T47D (cell line): Measurements from ENCODE around the gene MYBPC2.

Experiments used
- DNase-seq, 2 experiments: peaks; one replicate each; pipeline versions ENCODE4 v3.0.0 to v3.0.0-alpha.2; 2011 to 2012; ENCODE audit warnings: low read depth in 1 of 2, low spot score in 1 of 2
- JUND ChIP-seq: IDR thresholded peaks from 2 replicates; pipeline ENCODE4 v1.6.1; 2012; ENCODE audit warnings: low read depth
- in situ Hi-C: cut with HindIII; loops from 2 replicates; pipeline ENCODE4 v1.10.0; 2016; ENCODE audit warnings: low sequenced_read_pairs, low pct_unique_long_range_greater_than_20kb

MYBPC2 gene

GRCh38 chr19:50415661-50416033, 17.0 kb upstream of the MYBPC2 start:
- no peak for DNase-seq
- no peak for TF ChIP-seq JUND
- in situ Hi-C loops: no loop called here

GRCh38 chr19:50416034-50416977, 16.4 kb upstream of the MYBPC2 start:
- TF ChIP-seq JUND: no peak
- in situ Hi-C loops: no loop called here
- DNase-seq: no peak

- DNase-seq: no peak
- TF ChIP-seq JUND: no peak
- in situ Hi-C loops: no loop called here
Measured at GRCh38 chr19:50417111-50418081, 15.3 kb upstream of the MYBPC2 start.

- no peak for TF ChIP-seq JUND
- in situ Hi-C loops: no loop called here
- DNase-seq: no peak
Measured at GRCh38 chr19:50418176-50419021, 14.3 kb upstream of the MYBPC2 start, which contains the start of gene SPIB. SPIB (plus strand) TSS chr19:50418938; CDS start chr19:50418963, 25 bp downstream.

GRCh38 chr19:50419022-50419579, 13.6 kb upstream of the MYBPC2 start:
- no peak for TF ChIP-seq JUND
- in situ Hi-C loops: no loop called here

GRCh38 chr19:50419580-50420035, 13.1 kb upstream of the MYBPC2 start:
- no peak for TF ChIP-seq JUND
- in situ Hi-C loops: no loop called here
- DNase-seq: no peak

More at GRCh38 chr19:50419022-50419579, 13.6 kb upstream of the MYBPC2 start:
- DNase-seq: no peak

- in situ Hi-C loops: no loop called here
- no peak for TF ChIP-seq JUND
- DNase-seq: no peak
Measured at GRCh38 chr19:50420127-50420526, 12.6 kb upstream of the MYBPC2 start.

- in situ Hi-C loops: no loop called here
- no peak for TF ChIP-seq JUND
- no peak for DNase-seq
Measured at GRCh38 chr19:50420808-50421207, 11.9 kb upstream of the MYBPC2 start.

- TF ChIP-seq JUND: no peak
- in situ Hi-C loops: no loop called here
Measured at GRCh38 chr19:50422397-50423278, 10.1 kb upstream of the MYBPC2 start.

GRCh38 chr19:50423279-50424113, 9.2 kb upstream of the MYBPC2 start:
- in situ Hi-C loops: no loop called here
- no peak for DNase-seq
- no peak for TF ChIP-seq JUND

More at GRCh38 chr19:50422397-50423278, 10.1 kb upstream of the MYBPC2 start:
- DNase-seq: no peak
